ENCODE data around the gene CASP7. TPM values are rescaled to one million over a fixed set of nuclear protein-coding genes. Genes with fewer than 3 reads are reported as not detected.

Gene CASP7
- total and polyA plus RNA-seq, 2 of the 8 experiments (the other 6 are each of a cell fraction or from before 2014, with no cell fraction given), result 2.3 to 4.1 TPM

DNA sequence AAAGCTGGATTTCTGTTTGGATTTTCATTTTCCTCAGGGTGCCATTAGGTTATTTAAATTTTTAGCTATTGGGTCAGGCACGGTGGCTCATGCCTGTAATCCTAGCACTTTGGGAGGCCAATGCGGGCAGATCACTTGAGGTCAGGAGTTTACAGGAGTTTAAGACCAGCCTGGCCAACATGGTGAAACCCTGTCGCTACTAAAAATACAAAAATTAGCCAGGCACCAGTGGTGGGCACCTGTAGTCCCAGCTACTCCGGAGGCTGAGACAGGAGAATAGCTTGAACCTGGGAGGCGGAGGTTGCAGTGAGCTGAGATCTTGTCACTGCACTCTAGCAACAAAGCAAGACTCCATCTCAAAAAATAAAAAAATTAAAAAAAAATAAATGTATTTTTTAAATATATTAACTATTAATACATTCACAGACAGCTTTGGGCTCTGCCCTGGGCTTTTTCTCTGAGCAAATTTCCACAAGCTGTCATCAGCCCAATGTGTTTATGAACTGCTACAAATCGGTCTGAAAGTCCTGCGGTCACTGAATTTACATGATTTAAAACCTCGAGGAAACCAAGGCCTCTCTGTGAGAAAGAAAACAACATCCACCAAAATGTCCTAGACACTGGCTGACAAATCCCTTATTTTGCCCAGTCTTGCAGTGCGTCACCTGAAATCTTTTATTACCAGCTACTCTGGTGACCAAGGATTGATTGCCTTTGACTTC is 52.6 kb downstream of the CASP7 start (continued):
- TF ChIP-seq, protein P1, sequence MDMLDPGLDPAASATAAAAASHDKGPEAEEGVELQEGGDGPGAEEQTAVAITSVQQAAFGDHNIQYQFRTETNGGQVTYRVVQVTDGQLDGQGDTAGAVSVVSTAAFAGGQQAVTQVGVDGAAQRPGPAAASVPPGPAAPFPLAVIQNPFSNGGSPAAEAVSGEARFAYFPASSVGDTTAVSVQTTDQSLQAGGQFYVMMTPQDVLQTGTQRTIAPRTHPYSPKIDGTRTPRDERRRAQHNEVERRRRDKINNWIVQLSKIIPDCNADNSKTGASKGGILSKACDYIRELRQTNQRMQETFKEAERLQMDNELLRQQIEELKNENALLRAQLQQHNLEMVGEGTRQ (IDR thresholded peaks at IDR 0.05; ENCODE audit: low read length), result no peak
- TF ChIP-seq CREB1 (IDR thresholded peaks at IDR 0.05), result no peak
- TF ChIP-seq, protein P2, sequence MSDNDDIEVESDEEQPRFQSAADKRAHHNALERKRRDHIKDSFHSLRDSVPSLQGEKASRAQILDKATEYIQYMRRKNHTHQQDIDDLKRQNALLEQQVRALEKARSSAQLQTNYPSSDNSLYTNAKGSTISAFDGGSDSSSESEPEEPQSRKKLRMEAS (IDR thresholded peaks at IDR 0.05), result no peak
- TF ChIP-seq YY1 (IDR thresholded peaks at IDR 0.05; ENCODE audit: low read depth, low read length), result no peak
- TF ChIP-seq, protein P3, sequence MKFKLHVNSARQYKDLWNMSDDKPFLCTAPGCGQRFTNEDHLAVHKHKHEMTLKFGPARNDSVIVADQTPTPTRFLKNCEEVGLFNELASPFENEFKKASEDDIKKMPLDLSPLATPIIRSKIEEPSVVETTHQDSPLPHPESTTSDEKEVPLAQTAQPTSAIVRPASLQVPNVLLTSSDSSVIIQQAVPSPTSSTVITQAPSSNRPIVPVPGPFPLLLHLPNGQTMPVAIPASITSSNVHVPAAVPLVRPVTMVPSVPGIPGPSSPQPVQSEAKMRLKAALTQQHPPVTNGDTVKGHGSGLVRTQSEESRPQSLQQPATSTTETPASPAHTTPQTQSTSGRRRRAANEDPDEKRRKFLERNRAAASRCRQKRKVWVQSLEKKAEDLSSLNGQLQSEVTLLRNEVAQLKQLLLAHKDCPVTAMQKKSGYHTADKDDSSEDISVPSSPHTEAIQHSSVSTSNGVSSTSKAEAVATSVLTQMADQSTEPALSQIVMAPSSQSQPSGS (IDR thresholded peaks at IDR 0.05; ENCODE audit: low read length), result no peak
- no peak for TF ChIP-seq TEAD4 (IDR thresholded peaks at IDR 0.05; ENCODE audit: low read depth, low read length)
